Measurements from ENCODE around the gene RNASET2.
A peak's percentile ranks its signal among the peaks of the same experiment; 100 is the strongest.

Gene RNASET2

DNA sequence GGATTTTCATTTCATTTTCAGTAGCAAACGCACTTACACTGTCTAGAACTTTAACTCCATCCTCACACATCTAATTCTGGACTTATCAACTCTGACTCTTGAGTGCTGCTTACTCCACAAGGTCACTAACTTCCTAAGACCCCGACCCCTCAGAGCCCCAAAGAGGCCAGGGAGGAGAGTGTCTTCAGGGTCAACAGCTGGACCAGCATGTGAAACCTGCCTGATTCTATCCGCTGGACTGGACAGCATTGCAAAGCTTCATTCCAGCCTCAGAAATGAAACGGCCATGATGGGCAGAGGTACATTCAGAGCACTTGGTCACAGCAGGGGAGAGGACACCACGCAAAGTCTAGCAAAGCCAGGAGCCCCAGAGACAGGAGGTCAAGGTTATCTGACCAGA lies 9.1 kb downstream of the RNASET2 start:
- DNase-seq (ENCODE audit: low read depth in 2 of 2), result no peak

DNA sequence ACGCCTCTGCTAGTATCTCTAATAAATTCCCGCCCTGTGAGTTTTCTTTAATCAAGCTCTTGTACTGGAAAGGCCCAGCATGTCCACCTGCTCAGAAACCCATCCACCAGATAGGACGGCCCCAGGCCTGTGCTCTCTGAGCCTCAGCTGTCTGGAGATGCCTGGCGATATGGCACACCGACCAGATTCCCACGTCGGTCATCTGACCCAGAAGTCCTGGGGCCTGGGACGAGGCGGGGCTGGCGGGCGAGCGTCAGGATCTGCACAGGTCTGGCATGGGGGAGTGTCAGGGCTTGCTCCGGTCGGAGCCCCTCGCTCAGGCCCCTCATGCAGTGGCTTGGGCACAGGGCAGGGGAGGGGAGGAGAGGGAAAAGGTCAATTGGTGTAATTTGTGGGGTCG lies 10.2 kb downstream of the RNASET2 start:
- no peak for DNase-seq (ENCODE audit: low read depth in 2 of 2)

- no peak for DNase-seq (ENCODE audit: low read depth in 2 of 2)
Observed at GRCh38 chr6:166944666-166945256, 11.6 kb downstream of the RNASET2 start.

- peak in 1 of 2 donors; percentile 67 for DNase-seq (ENCODE audit: low read depth in 2 of 2)
Observed at GRCh38 chr6:166942393-166943168, 13.8 kb downstream of the RNASET2 start.

DNA sequence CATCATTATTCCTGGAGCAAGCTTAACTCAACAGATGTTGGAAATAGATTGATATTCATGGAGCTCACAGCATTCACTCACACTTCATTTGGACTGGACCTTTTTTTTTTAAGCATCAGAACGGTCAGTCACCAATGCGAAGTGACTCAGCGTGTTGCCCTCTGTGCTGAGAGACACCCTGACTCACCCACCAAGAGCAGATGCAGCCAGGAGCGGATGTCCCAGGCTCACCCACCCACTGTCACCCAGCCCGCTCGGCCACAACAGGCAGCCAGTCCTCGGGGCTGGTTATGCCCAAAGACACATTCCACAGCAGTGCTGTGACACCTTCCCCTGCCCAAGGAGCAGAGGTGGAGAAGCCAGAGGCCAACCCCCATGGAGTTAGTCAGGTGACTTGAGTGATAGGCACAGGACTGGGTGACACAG lies 15.7 kb downstream of the RNASET2 start:
- DNase-seq (ENCODE audit: low read depth in 2 of 2), result no peak

GRCh38 chr6:166939894-166940293 lies 16.5 kb downstream of the RNASET2 start:
- DNase-seq (ENCODE audit: low read depth in 2 of 2), result no peak

GRCh38 chr6:166939345-166939744 lies 17.0 kb downstream of the RNASET2 start:
- DNase-seq (ENCODE audit: low read depth in 2 of 2), result no peak

DNA sequence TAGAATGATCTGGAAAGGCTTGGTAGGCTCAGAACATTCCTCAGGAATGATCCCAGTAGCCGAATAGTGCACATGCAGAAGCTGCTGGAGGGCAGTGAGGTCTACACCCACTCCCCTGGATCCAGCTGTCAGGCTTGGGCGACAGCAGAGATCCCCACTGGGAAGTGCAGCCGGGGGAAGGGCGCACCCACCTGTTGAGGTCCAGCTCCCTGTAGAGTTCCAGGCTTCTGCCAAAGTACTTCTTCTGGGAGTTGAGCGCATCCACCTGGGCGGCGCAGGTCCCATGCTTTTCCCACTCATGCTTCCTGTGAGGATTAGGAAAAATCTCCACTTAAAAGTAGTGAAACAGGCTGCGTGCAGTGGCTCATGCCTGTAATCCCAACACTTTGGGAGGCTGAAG lies 17.6 kb downstream of the RNASET2 start:
- no peak for DNase-seq (ENCODE audit: low read depth in 2 of 2)

DNA sequence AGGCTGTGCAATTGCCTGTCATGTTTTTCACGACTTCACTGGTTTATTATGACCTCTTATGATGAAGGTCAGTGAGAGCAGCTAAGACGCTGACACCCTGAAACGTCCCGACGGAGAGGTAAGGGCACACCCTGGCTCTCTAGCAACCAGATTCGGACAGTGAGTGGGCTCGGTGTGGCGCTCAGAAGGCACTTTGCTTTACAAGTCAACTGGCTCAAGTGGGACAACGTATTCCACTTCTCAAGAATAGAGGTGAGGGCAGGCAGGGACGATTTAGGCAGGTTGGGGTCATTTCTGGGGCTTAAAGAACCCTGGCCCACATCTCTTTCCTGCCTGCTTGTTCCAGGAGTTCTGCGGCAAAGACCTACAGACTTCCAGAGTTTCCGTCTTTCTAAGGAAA lies 18.2 kb downstream of the RNASET2 start:
- DNase-seq (ENCODE audit: low read depth in 2 of 2), result no peak

DNA sequence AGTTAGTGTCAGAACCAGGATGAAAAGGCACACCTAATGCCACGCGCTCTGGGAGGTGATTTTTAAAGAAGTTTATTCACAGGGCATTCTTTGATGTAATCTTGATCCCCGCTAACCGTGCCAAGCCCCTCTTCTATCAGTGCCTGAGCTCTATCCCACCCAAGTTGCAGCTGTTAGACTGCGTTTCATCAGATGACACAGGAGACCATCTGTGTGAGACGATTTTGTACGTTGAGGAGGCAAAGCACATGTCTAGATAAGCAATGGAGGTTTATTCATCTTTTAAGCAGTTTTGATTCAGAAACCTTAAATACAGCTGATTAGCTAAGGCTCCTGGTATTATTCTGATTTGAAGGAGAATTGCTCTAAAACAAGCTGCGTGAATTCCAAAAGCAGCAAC lies 18.6 kb downstream of the RNASET2 start:
- no peak for DNase-seq (ENCODE audit: low read depth in 2 of 2)

GRCh38 chr6:166936079-166936787 lies 20.1 kb downstream of the RNASET2 start:
- no peak for DNase-seq (ENCODE audit: low read depth in 2 of 2)

- DNase-seq (ENCODE audit: low read depth in 2 of 2), result no peak
Observed at GRCh38 chr6:166935353-166935752, 21.0 kb downstream of the RNASET2 start.

GRCh38 chr6:166934174-166934573 lies 22.2 kb downstream of the RNASET2 start:
- DNase-seq (ENCODE audit: low read depth in 2 of 2), result no peak

- no peak for DNase-seq (ENCODE audit: low read depth in 2 of 2)
Observed at GRCh38 chr6:166933396-166933795, 23.0 kb downstream of the RNASET2 start.

DNA sequence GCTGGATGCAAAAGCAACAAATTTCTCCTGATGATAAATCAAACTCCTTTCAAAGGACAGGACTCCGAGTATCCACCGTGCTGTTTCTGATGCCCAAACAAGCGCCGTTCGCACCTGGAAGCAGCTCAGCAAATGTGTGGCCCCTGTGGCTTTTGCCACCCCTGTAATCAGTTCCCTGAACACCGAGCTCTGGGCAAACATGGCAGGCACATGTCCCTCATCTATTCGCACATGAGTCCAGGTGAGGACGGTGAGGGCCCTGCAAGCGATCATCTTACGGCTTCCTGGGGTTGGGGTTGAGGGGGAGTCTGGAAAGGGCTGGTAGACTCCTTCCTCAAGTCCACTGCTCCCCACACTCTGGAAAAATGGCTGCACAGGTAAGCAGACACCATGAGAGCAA lies 23.7 kb downstream of the RNASET2 start:
- DNase-seq (ENCODE audit: low read depth in 2 of 2), result no peak

- DNase-seq (ENCODE audit: low read depth in 2 of 2), result no peak
Observed at GRCh38 chr6:166932116-166932515, 24.2 kb downstream of the RNASET2 start.

DNA sequence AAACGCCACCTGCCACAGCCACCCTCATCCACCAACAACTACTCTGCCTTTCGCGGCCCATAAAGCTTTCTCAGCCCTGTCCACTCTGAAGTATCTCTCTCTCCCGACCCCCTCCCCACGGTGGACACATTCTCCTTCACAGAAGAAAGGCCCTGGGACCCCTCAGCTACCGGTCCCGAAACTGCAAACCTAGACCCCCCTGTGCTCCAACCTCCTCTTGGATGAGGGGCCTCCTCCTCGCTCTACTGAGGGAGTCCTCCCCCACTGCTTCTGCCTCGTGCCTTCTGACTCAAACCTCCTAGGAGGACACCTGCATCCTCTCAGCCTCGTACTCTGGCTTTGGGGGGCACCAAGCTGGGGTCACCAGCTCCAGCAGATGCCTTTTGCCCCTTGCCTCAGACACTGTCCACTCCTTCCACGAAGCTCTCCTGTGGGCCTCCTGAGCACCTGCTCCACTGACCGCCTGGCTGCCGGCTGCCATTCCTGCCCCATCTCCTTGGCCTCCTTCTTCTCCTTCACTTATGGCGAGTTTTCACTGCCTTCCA lies 24.9 kb downstream of the RNASET2 start:
- no peak for DNase-seq (ENCODE audit: low read depth in 2 of 2)

- no peak for DNase-seq (ENCODE audit: low read depth in 2 of 2)
Observed at GRCh38 chr6:166930354-166930891, 25.9 kb downstream of the RNASET2 start.

GRCh38 chr6:166929542-166930189 lies 26.7 kb downstream of the RNASET2 start:
- DNase-seq (ENCODE audit: low read depth in 2 of 2), result no peak

DNA sequence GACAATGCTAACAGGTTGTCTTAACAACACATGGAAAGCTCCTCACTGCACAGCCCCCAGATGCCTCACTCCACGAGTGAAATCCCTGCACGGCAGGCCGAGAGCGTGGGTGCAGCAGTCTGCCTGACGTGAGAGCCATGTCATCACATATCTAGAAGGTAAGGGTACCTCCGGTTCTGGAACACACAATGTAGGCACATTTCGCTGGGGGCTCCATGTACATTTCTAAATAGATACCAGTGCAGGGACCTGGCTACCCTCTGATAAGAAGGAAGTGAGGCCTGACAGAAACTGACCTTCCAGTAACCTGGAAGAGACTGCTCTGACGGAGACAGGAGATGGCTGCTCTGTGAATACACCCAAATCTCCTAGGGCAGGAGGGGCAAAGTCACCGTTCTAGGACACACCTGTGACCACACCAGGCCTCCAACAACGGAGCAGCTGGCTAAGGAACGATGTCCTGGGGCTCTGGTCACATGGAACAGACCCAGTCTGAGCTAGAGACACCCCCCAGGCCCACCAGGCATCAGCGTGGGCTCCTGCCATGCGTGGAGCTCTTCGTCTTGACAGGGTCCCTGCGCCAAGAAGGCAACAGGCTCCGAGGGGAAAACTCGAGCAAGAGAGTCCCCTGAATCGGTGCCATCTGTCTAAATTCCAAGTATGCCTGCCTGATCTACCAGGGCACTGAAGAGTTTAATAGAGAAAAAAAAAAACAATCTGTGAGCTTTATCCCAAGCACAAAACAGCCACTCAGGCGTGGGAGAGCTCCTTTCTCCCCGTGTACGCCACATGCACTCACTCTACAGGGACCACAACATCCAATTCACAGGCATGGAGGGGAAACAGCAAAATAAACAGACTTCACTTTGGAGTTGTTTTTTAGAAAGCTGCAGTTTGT lies 27.5 kb downstream of the RNASET2 start:
- no peak for DNase-seq (ENCODE audit: low read depth in 2 of 2)

All from stimulated activated CD4-positive, alpha-beta T cell treated with anti-CD3 and anti-CD28 coated beads, Interleukin-1b, Interleukin-23, amount 100 ng/mL, for 4 hours (primary cell).